Measurements from ENCODE around the gene TCOF1. TPM values are rescaled to one million over a fixed set of nuclear protein-coding genes. Genes with fewer than 3 reads are reported as not detected.

Gene TCOF1
- total RNA-seq = 29.4 TPM

DNA sequence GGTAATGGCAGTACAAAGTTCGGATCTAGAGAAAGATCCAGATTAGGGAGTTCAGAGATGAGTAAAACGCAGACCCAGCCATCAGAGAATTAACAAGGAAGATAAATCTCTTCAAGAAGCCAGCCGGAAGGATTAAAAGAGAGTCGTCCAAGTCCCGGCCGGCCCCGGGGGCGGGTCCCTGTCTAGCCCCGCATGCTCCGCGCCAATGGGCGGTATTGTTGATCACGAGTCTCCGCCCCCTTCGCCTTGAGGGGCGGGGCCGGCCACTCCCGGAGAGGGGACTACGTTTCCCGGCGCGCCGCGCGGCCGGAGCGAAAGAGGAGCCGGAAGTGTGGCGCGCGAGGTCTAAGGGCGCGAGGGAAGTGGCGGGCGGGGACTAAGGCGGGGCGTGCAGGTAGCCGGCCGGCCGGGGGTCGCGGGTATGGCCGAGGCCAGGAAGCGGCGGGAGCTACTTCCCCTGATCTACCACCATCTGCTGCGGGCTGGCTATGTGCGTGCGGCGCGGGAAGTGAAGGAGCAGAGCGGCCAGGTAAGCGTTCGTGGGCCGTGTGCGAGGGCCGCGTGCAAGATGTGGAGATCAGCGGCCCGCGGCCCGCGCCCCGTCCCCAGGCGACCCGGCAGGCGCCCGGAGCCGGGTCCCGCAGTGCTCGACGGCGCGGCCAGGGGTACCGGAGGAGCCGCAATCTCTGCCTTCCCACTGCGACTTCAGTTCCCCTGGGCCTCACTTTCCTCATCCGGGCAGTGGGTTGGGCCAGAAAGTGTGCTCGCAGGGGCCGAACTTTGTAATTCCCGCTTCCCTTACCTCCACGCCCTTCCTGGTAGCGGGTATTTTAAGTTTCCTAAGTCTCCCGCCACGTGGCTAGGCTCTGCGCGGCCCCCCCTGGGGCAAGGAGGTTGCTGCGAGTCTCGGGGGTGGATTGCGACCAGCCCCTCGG is at the start of gene TCOF1:
Gene TCOF1, plus strand, starts transcription at position 372 of the 935 bp plus-strand sequence. Its CDS starts 50 bp downstream, at position 422.
- peak; percentile 97 for DNase-seq (ENCODE audit: low spot score)

DNA sequence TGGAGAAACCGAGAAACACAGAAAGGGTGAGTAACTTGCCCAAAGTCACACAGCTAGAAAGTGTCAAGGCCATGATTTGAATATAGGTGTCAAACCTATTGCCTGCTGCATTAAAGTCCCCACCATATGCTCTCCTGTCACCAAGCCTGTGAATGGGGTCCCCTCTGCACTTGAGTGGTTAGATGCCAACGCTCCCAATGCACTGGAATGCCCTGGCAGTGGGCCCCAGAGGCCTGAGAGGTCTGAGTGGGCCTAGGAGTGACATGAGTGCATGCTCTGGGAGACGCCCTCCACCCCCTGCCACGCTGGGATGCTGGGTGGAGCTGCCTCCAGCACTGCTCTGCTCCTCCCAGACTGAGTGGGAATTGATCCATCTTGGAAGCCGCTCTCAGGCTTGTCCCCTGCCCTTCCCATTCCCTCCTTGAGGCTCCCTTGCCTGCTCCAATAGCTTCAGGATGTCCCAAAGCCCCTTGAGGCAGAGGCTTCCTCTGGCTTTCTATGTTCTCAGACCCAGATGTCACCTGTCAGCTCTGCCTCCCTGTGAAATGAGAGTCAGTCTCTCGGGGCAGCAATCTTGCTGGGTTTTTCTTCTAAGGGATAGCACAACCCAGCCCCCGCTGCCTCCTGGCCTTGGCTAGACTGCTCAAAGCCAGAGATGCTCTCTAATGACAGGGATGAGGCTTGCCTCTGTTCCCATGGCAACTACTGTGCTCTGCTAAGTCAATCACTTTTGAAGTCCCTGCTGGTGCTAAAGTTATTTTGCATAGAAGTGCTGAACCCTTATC is 48.2 kb upstream of the TCOF1 start:
- no peak for DNase-seq (ENCODE audit: low spot score)

DNA sequence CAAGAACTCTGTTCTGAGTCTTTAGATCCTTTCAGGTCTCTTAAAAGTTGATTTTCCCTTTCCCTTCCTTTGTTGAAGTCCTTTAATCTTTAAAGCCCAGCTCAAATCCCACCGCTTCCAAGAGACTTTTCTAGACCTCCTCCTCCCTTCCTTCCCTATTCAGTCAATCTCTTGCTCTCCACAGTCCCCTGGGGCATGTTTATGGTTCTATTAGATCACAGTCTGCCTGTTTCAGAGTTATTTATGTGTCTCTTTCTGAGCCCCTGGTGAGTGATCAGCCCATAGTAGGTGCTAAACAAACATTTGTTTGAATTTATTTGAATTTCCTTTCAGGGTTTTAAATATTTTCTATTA is 47.6 kb upstream of the TCOF1 start:
- DNase-seq (ENCODE audit: low spot score) = no peak

DNA sequence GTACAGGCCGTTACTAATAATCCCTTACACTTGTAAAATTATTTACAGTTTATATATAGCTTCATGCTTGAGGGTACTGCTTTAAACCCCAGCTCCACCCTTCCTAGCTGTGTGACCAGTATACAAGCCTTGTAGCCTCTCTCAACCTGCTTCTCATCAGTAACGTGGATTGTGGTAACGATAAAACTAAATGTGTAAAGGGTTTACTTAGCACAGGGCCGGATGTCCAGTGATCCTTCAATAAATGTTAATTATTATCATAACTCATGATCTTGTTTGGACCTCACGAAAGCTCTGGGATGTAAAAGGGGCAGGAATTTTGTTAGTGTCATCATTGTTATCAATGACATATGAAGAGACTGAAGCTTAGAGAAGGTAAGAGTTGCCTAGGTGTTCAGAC is 47.3 kb upstream of the TCOF1 start:
- DNase-seq (ENCODE audit: low spot score) = no peak

DNA sequence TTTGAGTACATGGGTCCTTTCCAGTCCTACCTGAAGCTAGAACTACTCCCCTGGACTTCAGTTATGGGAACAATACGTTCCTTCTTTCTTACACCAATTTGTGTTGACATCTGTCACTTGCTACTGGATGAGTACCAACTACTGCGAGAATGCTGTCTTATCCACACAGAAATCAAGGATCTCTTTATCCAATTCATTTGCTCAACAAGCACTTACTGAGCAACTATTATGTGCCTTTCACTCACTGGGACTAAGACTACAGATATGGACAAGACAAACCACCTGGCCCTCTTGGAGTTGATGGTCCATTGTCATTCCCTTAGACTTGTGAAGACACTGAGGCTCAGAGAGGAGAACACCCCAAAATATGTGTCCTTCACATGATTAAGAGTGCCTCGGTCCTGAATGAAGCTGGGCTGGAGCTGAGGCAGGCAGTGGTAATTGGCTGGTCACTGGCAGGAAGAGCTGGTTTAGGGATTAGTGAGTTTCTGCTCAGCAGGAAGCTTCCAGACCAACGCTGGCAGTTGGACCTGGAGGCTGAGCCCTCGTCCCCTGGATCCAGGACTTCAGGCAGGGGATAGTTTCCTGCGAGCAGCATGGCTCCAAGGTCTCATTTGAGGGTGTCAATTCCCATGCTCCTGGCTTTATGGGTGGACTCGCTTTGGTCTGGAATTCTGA is 46.3 kb upstream of the TCOF1 start:
- DNase-seq (ENCODE audit: low spot score) = no peak

GRCh38 chr5:150312518-150312917 is 45.0 kb upstream of the TCOF1 start:
- DNase-seq (ENCODE audit: low spot score) = no peak

GRCh38 chr5:150313501-150313900 is 44.0 kb upstream of the TCOF1 start:
- DNase-seq (ENCODE audit: low spot score) = no peak

DNA sequence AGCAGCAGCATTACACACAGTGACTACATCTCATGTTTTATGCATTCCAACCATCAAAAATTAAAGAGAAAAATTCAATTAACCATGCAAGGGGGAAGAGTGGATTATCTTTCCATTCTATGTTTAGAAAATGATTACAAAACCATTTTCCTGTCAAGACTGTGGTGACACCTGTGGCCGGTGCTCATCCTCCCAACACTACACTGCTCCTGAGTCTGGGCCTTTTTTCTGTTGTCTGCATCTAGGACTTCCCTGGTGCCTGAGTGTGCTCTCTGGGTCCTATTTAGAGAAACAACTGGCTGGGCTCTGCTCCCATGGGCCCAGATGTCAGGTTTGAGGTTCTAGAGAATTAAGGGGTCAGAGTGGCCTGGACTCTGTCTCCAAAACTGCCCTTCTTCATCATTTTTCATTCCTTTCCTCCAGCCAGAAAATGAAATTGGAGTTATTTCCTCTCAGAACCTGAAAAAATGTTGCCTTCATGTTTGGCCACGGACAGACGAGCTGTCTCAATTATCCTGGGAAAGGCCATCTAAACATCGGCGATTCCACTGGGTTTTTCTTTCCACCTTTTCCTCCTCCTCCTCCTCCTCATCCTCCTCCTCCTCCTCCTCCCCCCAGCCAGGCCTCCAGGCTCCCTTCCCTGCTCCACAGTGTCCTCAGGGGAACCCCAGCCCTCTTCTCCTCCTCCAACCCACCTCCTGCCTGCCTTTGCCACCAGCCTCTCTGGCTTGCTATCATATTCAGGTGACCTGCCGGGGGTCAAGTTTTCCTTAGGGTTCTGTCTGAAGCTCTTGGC is 43.4 kb upstream of the TCOF1 start:
- no peak for DNase-seq (ENCODE audit: low spot score)

GRCh38 chr5:150315245-150315644 is 42.3 kb upstream of the TCOF1 start:
- no peak for DNase-seq (ENCODE audit: low spot score)

DNA sequence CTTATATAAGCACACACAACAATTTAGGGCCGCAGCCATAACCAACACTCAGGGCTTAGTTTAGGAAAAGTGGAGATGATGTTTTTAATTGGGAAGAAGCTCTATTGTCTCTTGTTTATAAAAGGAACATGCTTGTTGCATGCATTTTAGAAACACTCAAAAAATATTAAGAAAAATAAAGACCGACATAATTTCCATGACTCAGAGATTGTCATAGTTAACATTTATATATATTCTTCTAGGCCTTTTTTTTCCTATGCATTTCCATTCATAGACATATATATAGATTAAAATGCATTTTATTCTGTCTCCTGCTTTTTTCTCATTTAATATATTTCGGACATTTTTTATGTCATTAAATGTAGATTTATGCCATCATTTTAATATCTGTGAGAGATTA is 41.2 kb upstream of the TCOF1 start:
- no peak for DNase-seq (ENCODE audit: low spot score)

DNA sequence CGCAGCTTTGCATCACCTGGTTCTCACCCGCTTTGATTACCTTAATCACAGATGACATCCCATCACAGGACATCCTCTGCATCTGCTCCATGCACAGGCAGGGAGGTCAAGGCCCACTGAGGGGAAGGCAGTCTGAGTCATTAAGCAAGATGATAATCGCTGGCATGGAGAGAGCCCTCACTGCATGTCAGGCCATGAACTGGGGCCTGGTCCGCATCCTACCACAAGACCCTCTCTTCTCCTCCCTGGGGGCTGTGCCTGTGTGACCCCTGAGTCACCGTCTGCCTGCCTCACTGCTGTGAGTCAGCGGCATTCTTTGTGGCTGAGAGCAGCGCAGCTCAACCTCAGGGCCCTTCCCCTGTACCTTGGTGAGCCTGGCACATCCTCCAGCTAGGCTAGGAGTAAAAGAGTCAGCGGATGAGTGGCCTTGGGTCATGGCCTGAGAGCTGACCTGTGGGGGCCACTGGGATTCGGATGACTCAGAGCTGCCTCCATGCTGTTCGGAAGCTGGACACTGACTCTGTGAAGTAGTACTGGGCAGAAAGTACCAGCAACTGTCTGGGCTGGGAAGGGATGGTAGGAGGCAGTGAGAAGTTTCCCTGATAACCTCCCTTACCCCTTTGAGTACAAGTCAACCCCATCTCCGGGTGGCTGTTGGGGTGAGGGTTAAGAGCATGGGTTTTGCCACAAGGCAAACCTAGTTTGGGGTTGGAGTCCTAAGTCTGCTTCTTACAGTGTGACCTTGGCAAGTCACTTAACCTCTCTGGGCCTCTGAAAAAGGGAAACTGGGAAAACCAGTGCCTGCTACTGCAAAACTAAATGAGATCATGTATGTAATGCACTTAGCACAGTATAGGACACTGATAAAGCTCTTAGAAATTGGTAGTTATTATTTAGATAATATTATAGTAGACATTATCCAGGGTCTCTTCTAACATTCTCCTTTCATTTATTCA is 40.2 kb upstream of the TCOF1 start:
- DNase-seq (ENCODE audit: low spot score) = no peak

DNA sequence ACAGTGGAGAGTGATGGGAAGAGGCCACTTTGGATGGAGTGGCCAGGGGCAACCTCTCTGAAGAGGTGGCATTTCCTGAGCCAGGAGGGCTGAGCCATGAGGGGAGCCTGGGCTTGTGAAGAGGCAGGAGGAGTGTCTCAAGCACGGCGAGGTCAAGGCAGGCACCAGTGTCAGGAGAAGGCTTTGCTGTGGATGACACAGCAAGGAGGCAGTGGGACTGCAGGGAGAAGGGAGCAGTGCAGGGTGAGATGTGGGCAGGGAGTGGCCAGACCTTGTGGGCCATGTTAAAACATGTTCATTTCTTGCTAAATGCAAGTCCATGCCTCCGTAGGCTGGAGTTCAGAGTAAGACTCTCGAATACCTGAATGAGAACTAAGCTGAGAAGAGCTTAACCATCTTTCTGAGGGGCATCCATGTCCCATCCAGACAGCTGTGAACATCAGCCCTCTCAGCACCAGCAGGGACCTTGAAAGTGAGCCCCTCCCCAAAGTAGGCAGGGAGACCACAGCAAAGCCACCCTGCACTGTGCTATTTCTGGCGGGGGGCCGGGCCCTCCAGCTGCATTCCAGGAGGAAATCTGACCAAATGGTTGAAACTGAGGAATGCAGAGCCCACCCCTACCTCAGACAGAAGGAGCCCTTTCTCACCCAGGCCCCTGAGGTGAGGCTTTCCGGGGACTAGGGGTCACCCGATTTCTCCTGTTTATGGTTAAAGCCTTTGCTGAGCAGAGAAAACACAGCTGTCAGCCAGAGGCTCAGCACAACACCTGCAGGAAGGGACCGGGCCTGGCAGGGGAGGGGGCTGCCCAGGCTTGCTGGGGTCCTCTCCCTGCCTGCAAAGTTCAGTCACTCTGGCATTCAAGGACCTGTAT is 38.6 kb upstream of the TCOF1 start:
- DNase-seq (ENCODE audit: low spot score) = no peak

- no peak for DNase-seq (ENCODE audit: low spot score)
Observed at GRCh38 chr5:150319484-150319790, 38.1 kb upstream of the TCOF1 start.

DNA sequence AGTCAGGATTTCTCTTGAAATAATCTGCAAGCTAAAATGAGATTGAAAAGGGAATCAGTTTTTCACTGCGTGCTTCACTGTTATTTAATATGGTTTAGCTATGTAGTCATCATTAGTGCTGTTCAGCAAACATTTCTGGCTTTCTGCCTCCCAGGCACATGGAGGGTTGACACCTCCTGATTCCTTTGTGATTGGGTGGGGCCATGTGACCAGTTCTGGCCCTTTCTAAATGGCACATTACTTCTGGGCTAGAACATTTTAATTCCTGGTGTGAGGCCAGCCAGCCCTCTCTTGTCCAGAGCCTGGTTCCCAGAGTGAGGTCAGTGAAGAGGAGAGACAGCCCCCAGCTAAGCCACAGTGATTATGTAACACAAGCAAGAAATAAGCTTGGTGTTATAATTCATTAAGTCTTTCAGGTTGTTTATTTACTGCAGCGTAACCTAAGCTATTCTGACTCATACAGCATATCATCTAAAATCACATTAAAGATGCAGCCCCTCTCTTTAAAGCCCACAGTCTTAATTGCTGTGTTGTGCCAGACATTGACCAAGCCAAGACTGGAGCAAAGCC is 37.4 kb upstream of the TCOF1 start:
- peak; percentile 65 for DNase-seq (ENCODE audit: low spot score)

DNA sequence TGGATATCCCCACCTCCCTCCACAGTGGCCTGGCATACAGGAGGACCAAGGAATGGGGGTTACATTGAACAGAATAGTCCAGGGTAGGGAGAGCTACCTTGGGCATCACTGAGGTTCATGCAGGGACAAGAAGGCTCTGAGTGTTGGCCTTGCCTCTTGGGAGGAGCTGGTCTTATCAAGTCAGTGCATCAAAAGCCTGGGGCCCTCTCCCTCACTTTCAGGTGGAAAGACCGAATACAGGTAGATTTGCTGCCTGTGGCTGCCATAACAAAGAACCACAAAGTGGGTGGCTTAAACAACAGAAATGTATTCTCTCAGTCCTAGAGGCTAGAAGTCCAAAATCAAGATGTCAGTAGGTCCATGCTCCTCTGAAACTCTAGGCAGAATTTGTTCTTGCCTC is 36.3 kb upstream of the TCOF1 start:
- DNase-seq (ENCODE audit: low spot score) = no peak

DNA sequence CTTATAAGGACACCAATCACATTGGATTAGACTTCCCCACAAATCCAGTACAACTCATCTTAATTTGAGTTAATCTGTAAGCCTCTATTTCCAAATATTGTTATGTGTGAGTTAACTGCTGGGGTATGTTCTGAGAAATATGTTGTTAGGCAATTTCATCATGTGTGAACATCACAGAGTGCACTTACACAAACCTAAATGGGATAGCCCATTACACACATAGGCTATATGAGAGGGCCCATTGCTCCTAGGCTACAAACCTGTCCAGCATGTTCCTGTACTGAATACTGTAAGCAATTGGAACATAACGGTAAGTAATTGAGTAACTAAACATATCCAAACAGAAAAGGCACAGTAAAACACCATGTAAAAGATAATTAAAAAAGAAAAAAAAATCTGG is 35.7 kb upstream of the TCOF1 start:
- no peak for DNase-seq (ENCODE audit: low spot score)

DNA sequence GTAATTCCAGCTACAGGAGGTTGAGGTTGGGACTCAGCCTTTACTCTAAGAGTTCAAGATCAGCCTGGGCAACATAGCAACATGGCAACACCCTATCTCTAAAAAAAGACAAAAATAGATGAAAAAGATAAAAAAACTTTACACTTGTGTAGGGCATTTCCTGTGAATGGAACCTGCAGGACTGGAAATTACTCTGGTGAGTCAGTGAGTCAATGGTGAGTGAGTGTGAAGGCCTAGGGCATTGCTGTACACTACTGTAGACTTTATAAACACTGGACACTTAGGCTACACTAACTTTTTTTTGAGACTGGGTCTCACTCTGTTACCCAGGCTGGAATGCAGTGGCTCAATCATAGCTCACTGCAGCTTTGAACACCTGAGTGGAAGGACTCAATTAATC is 35.3 kb upstream of the TCOF1 start:
- DNase-seq (ENCODE audit: low spot score) = no peak

DNA sequence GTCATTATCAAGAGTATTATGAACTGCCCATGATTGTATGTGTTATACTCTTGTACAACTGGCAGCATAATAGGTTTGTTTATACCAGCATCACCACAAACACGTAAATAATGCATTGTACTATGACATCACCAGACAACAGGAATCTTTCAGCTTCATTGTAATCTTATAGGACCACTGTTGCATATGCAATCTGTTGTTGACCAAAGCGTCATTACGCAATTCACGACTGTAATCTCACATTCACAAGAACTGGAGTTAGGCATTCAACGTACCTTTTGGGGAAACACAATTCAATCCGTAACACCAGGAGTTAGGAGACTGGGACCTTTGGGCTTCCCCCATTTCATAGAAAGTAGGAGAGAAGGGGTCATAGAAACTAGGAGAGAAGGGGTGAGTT is 34.4 kb upstream of the TCOF1 start:
- DNase-seq (ENCODE audit: low spot score) = no peak

DNA sequence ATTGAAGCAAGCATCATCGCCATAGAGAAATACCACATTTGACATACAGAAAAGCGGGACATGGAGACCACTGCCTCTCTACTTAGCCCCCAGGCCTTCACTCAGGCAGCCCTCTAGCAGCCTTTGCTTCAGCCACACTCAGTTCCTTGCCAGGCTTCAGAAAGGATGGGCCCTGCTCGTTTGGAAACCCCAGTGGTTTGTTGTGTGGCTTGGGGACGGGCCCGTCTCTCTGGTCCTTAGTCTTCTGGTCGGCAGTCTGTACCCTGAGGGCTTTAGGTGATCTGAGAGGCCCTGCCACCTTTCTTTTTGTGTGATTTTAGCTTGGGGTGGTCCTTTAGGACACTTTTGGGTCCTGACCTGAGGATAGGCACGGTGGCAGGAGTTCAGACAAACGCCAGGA is 33.7 kb upstream of the TCOF1 start:
- DNase-seq (ENCODE audit: low spot score) = no peak

Measured in mucosa of gallbladder (tissue), 1 donor.